OCI-LY3 (cell line): ENCODE data around the gene SLPI.

ENCODE experiments used
- EZH2phosphoT487 ChIP-seq: fragments of 200-600 bp; shearing (Covaris generic); IDR thresholded peaks from 2 replicates; pipeline ENCODE4 v1.6.1; 2018; ENCODE audit warnings: antibody characterized with exemption, mixed run types, low read depth
- TF ChIP-seq, protein P1 (sequence below): fragments of 200-600, 300-600 bp; sonication (generic); IDR thresholded peaks from 2 replicates; pipeline ENCODE4 v1.5.1; 2014; ENCODE audit warnings: antibody characterized with exemption, low read length, low read depth

DNA sequence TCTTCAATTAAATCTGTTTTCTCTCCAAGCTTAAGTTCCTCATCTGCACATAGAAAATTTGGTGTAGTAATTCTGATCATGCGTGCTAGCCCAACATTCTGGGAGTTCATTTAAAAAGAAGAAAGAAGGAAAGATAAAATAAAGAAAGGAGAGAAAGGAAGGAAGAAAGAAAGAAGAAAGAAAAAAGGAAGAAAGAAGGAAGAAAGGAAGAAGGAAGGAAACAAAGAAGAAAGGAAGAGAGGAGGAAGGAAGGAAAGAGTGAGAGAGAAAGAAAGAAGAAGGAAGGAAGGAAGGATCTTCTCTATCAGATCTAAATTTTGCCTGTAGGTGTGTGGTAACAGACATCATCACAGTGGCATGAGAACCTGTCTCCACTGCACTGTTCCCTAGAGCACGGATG, 16.2 kb downstream of the SLPI start:
- TF ChIP-seq, protein P1, sequence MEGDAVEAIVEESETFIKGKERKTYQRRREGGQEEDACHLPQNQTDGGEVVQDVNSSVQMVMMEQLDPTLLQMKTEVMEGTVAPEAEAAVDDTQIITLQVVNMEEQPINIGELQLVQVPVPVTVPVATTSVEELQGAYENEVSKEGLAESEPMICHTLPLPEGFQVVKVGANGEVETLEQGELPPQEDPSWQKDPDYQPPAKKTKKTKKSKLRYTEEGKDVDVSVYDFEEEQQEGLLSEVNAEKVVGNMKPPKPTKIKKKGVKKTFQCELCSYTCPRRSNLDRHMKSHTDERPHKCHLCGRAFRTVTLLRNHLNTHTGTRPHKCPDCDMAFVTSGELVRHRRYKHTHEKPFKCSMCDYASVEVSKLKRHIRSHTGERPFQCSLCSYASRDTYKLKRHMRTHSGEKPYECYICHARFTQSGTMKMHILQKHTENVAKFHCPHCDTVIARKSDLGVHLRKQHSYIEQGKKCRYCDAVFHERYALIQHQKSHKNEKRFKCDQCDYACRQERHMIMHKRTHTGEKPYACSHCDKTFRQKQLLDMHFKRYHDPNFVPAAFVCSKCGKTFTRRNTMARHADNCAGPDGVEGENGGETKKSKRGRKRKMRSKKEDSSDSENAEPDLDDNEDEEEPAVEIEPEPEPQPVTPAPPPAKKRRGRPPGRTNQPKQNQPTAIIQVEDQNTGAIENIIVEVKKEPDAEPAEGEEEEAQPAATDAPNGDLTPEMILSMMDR: no peak
- TF ChIP-seq EZH2phosphoT487: no peak
